ENCODE measurements around the gene C1orf53. TPM values are rescaled to one million over a fixed set of nuclear protein-coding genes. Genes with fewer than 3 reads are reported as not detected.

Gene C1orf53
- total and polyA plus RNA-seq, 9 of the 15 experiments (the other 6 are each of a cell fraction or from before 2014, with no cell fraction given): 0.31 to 3.2 (median 2.3) TPM

GRCh38 chr1:197902454-197903195 lies at the start of gene C1orf53 (continued):
- TF ChIP-seq FOXP4 (CRISPR knock-in tag; IDR thresholded peaks at IDR 0.05; ENCODE audit: borderline replicate concordance) (peak; percentile 94; the same call in 1 of the 2 replicates), PHTF2 (CRISPR knock-in tag; IDR thresholded peaks at IDR 0.05) (no peak), SLC30A9 (CRISPR knock-in tag; IDR thresholded peaks at IDR 0.05) (no peak), ZNF589 (CRISPR knock-in tag; IDR thresholded peaks at IDR 0.05; ENCODE audit: low read depth) (no peak), SMAD2 (IDR thresholded peaks at IDR 0.05; ENCODE audit: low read depth, low read length) (no peak), DEAF1 (CRISPR knock-in tag; IDR thresholded peaks at IDR 0.05) (no peak), MAZ (CRISPR knock-in tag; conservative IDR thresholded peaks at IDR 0.05 in 1 of 2, IDR thresholded peaks at IDR 0.05 in 1 of 2) (peak; percentile 88 to 99), SIN3B (IDR thresholded peaks at IDR 0.05; ENCODE audit: low read depth) (peak; percentile 51; the same call in 1 of the 2 replicates), E2F4 (CRISPR knock-in tag; IDR thresholded peaks at IDR 0.05; ENCODE audit: low read depth) (peak; percentile 79; the same call in 1 of the 2 replicates), DACH1 (IDR thresholded peaks at IDR 0.05; ENCODE audit: partially characterized antibody) (no peak), LARP7 (IDR thresholded peaks at IDR 0.05) (no peak; the same call in 1 of the 2 replicates), CREBBP (IDR thresholded peaks at IDR 0.05; ENCODE audit: low read depth, low read length) (no peak), OTX1 (CRISPR knock-in tag; IDR thresholded peaks at IDR 0.05) (no peak), ZNF592 (IDR thresholded peaks at IDR 0.05) (peak; percentile 92), ATF7 (IDR thresholded peaks at IDR 0.05) (peak; percentile 85), ZNF274 (IDR thresholded peaks at IDR 0.05; ENCODE audit: borderline replicate concordance, low read depth, low read length) (no peak), STAG1 (CRISPR knock-in tag; IDR thresholded peaks at IDR 0.05; ENCODE audit: borderline replicate concordance) (peak; percentile 49; the same call in 1 of the 2 replicates), ZNF263 (CRISPR knock-in tag; IDR thresholded peaks at IDR 0.05; ENCODE audit: borderline replicate concordance) (peak; percentile 68), STAT5A (IDR thresholded peaks at IDR 0.05; ENCODE audit: borderline replicate concordance, low read length) (no peak)
